ENCODE measurements around the gene RHBDF2.

DNA sequence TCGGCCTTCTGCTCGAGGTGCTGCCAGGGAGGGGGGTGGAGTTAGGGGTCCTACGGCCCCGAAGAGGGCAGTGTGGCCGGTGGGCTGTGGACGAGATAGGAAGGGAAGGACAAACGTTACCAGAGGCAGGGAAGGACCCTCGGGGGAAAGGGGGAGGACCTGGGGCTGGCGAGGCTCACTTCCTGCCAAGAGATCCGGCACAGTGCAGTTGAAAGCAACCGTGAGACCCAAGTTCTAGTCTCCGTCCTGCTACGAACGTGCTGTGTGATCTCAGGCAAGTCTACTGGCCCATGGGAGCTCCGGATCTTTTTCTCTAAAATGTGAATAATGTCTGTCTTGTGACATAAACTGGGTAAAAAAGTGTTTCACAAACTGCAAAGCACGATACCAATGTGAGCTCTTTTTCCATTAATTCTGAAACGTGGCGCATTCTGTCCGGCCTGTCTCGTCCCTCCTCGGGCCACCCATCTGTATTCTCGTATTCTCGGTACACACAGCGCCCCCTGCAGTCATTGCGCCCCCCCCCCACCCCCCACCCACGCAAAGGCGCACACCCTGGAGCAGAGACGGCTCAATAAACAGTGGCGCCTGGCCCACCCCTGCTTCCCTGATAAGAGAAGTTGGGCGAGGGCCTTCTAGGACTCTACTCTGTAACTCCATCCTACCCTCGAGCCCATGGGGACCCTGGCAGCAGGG lies 27.5 kb upstream of the RHBDF2 start:
- no peak for TF ChIP-seq POLR2A (IDR thresholded peaks at IDR 0.05)
- TF ChIP-seq, protein P1, sequence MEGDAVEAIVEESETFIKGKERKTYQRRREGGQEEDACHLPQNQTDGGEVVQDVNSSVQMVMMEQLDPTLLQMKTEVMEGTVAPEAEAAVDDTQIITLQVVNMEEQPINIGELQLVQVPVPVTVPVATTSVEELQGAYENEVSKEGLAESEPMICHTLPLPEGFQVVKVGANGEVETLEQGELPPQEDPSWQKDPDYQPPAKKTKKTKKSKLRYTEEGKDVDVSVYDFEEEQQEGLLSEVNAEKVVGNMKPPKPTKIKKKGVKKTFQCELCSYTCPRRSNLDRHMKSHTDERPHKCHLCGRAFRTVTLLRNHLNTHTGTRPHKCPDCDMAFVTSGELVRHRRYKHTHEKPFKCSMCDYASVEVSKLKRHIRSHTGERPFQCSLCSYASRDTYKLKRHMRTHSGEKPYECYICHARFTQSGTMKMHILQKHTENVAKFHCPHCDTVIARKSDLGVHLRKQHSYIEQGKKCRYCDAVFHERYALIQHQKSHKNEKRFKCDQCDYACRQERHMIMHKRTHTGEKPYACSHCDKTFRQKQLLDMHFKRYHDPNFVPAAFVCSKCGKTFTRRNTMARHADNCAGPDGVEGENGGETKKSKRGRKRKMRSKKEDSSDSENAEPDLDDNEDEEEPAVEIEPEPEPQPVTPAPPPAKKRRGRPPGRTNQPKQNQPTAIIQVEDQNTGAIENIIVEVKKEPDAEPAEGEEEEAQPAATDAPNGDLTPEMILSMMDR (IDR thresholded peaks at IDR 0.05): peak in 1 of 2 donors; percentile 15
- TF ChIP-seq EP300 (IDR thresholded peaks at IDR 0.05): no peak
- TF ChIP-seq POLR2AphosphoS5 (IDR thresholded peaks at IDR 0.05): no peak

Data from suprapubic skin (tissue), 4 donors.